ENCODE measurements around the gene SLC6A8.
"Not testable (repeated sequence)": the region's sequence is repeated elsewhere in the genome, so short reads cannot be mapped to it uniquely, and the experiment has no call there.

DNA sequence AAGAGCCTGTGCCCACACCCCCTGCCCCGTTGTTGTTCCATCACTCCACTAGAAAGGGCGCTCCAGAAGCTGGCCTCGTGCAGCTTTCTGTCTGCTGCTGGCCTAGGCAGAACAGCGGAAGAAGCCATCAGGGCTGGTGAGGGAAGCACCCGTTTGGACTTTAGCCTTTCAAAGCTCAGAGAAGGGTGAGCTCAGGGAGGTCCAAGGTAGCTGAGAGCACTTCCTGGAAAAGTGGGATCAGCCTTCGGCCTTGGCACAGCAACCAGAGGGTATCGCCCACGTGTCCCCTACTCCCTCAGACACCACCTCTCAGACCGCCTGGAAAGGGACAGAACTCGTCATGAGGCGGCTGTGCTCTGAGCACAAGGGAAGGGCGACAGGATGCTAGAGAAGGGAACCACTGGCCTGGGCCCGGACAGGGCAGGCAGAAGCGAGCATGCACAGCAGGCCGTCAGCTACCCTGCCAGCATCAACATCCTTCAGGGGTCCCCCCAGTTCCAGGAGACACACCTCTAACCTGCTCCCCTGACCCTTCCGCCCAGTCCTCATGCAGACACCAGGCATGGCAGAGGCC, 11.6 kb downstream of the SLC6A8 start:
- TF ChIP-seq, protein P1, sequence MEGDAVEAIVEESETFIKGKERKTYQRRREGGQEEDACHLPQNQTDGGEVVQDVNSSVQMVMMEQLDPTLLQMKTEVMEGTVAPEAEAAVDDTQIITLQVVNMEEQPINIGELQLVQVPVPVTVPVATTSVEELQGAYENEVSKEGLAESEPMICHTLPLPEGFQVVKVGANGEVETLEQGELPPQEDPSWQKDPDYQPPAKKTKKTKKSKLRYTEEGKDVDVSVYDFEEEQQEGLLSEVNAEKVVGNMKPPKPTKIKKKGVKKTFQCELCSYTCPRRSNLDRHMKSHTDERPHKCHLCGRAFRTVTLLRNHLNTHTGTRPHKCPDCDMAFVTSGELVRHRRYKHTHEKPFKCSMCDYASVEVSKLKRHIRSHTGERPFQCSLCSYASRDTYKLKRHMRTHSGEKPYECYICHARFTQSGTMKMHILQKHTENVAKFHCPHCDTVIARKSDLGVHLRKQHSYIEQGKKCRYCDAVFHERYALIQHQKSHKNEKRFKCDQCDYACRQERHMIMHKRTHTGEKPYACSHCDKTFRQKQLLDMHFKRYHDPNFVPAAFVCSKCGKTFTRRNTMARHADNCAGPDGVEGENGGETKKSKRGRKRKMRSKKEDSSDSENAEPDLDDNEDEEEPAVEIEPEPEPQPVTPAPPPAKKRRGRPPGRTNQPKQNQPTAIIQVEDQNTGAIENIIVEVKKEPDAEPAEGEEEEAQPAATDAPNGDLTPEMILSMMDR (IDR thresholded peaks at IDR 0.05) = not testable (repeated sequence)
- TF ChIP-seq POLR2A (IDR thresholded peaks at IDR 0.05) = not testable (repeated sequence)

Data from heart left ventricle (tissue), 13 donors.